Mesenchymal stem cell (in vitro differentiated cells and primary cell): ENCODE results near the gene HPS5.

ENCODE experiments used
- DNase-seq: peaks from one replicate; pipeline ENCODE4 v3.0.0-alpha.2; 2013
- H2AFZ ChIP-seq: one replicate; pipeline ENCODE4 v1.6.1; 2013; ENCODE audit warnings: low read depth, mild to moderate bottlenecking, control low read depth, inconsistent platforms, low read length, moderate library complexity
- H2AK5ac ChIP-seq: 2 replicates; pipeline ENCODE4 v1.6.1; 2013; ENCODE audit warnings: low read length, moderate library complexity, mild to moderate bottlenecking, inconsistent platforms; ENCODE audit not compliant: severe bottlenecking
- H2BK120ac ChIP-seq: one replicate; pipeline ENCODE4 v1.6.1; 2013; ENCODE audit warnings: low read depth, mild to moderate bottlenecking, inconsistent platforms, low read length, moderate library complexity
- H2BK12ac ChIP-seq, 2 experiments: one replicate each; pipeline ENCODE4 v1.6.1; 2013; ENCODE audit warnings: inconsistent platforms in 2 of 2, low read length in 2 of 2, mild to moderate bottlenecking in 2 of 2, moderate library complexity in 2 of 2, control low read depth in 1 of 2
- H2BK15ac ChIP-seq: one replicate; pipeline ENCODE4 v1.6.1; 2013; ENCODE audit warnings: mild to moderate bottlenecking, low read depth, inconsistent platforms; ENCODE audit not compliant: poor library complexity, severe bottlenecking
- H2BK5ac ChIP-seq: 2 replicates; pipeline ENCODE4 v1.6.1; 2013; ENCODE audit warnings: low read depth, mild to moderate bottlenecking, low read length, control low read depth, inconsistent platforms; ENCODE audit not compliant: poor library complexity, severe bottlenecking
- H3K14ac ChIP-seq, 2 experiments: one replicate each; pipeline ENCODE4 v1.6.1; 2013; ENCODE audit warnings: inconsistent platforms in 2 of 2, low read length in 2 of 2, control low read depth in 1 of 2, mild to moderate bottlenecking in 1 of 2, moderate library complexity in 1 of 2
- H3K18ac ChIP-seq, 2 experiments: one replicate each; pipeline ENCODE4 v1.6.1; 2013; ENCODE audit warnings: inconsistent platforms in 2 of 2, low read length in 2 of 2, control low read depth in 1 of 2, low read depth in 1 of 2, mild to moderate bottlenecking in 1 of 2
- H3K23ac ChIP-seq, 2 experiments: one replicate each; pipeline ENCODE4 v1.6.1; 2013; ENCODE audit warnings: inconsistent platforms in 2 of 2, low read length in 2 of 2, mild to moderate bottlenecking in 2 of 2, moderate library complexity in 2 of 2, control low read depth in 1 of 2
- H3K27ac ChIP-seq: 2 replicates; pipeline ENCODE4 v1.5.1; 2013; ENCODE audit warnings: mild to moderate bottlenecking, moderate library complexity, low read length, control low read depth, inconsistent platforms; ENCODE audit not compliant: poor library complexity, severe bottlenecking
- H3K27me3 ChIP-seq, 2 experiments: 2 replicates each; pipeline versions ENCODE4 v1.6.1 to v1.7.0; 2013; ENCODE audit warnings: low read length in 2 of 2, mild to moderate bottlenecking in 2 of 2, moderate library complexity in 2 of 2, control low read depth in 1 of 2, inconsistent platforms in 1 of 2; ENCODE audit not compliant: control insufficient read depth in 1 of 2, insufficient read depth in 1 of 2
- H3K36me3 ChIP-seq, 2 experiments: 2 replicates each; pipeline versions ENCODE4 v1.6.1 to v1.7.0; 2013; ENCODE audit warnings: low read length in 2 of 2, control low read depth in 1 of 2, inconsistent platforms in 1 of 2, low read depth in 1 of 2, mild to moderate bottlenecking in 1 of 2; ENCODE audit not compliant: insufficient read depth in 2 of 2, control insufficient read depth in 1 of 2
- H3K4ac ChIP-seq, 2 experiments: one replicate each; pipeline ENCODE4 v1.6.1; 2013; ENCODE audit warnings: inconsistent platforms in 2 of 2, low read length in 2 of 2, mild to moderate bottlenecking in 2 of 2, moderate library complexity in 2 of 2, control low read depth in 1 of 2, low read depth in 1 of 2
- H3K4me1 ChIP-seq: 2 replicates; pipeline ENCODE4 v1.6.1; 2013; ENCODE audit warnings: low read depth, low read length, control low read depth; ENCODE audit not compliant: control insufficient read depth, insufficient read depth
- H3K4me2 ChIP-seq: 2 replicates; pipeline ENCODE4 v1.6.1; 2013; ENCODE audit warnings: low read length, mild to moderate bottlenecking, inconsistent platforms; ENCODE audit not compliant: poor library complexity, severe bottlenecking
- H3K4me3 ChIP-seq, 2 experiments: 2 replicates each; pipeline versions ENCODE4 v1.5.1 to v1.7.0; 2013; ENCODE audit warnings: low read length in 2 of 2, mild to moderate bottlenecking in 2 of 2, control low read depth in 1 of 2, low read depth in 1 of 2; ENCODE audit not compliant: insufficient read depth in 1 of 2
- H3K79me1 ChIP-seq: replicated peaks from 2 replicates; pipeline ENCODE4 v1.6.1; 2013; ENCODE audit warnings: mild to moderate bottlenecking, control low read depth, low read length, inconsistent platforms; ENCODE audit not compliant: poor library complexity, severe bottlenecking
- H3K9ac ChIP-seq: 2 replicates; pipeline ENCODE4 v1.7.0; 2013; ENCODE audit warnings: mild to moderate bottlenecking, low read length, moderate library complexity
- H3K9me3 ChIP-seq: 2 replicates; pipeline ENCODE4 v1.7.0; 2013; ENCODE audit warnings: mild to moderate bottlenecking, low read length; ENCODE audit not compliant: control insufficient read depth
- H4K8ac ChIP-seq: one replicate; pipeline ENCODE4 v1.6.1; 2013; ENCODE audit warnings: inconsistent platforms, mild to moderate bottlenecking, low read length, moderate library complexity
- H4K91ac ChIP-seq: one replicate; pipeline ENCODE4 v1.6.1; 2013; ENCODE audit warnings: mild to moderate bottlenecking, low read length, inconsistent platforms
- WGBS: methylation state at CpG from one replicate; pipeline ENCODE4 v1.1.7; 2013; ENCODE audit warnings: mixed read lengths; 5-methylcytosine and 5-hydroxymethylcytosine counted together

HPS5 gene

GRCh38 chr11:18288911-18289310 lies 33.0 kb downstream of the HPS5 start:
- Histone ChIP-seq H3K14ac (no peak overlapping the region), H3K27me3 (no peaks in the 10 kb centered on the region), H2AFZ (no peak overlapping the region), H3K36me3 (peaks cover 25 to 90% of the 10 kb centered on the region in 2 experiments), H4K91ac (no peak overlapping the region), H3K27ac (no peak overlapping the region), H3K79me1 (peaks cover 3% of the 10 kb centered on the region), H2BK12ac (no peak overlapping the region), H3K4me2 (no peak overlapping the region), H3K4me3 (no peak overlapping the region), H3K23ac (no peak overlapping the region), H2BK5ac (no peak overlapping the region), H3K9me3 (no peaks in the 10 kb centered on the region), H3K4me1 (no peaks in the 10 kb centered on the region), H4K8ac (no peak overlapping the region), H3K9ac (no peak overlapping the region), H3K4ac (no peak overlapping the region), H3K18ac (no peak overlapping the region), H2BK120ac (no peak overlapping the region), H2AK5ac (no peak overlapping the region), H2BK15ac (no peak overlapping the region)
- DNase-seq: no peak
- WGBS: 100% methylated on average over 3 of the region's 4 CpGs

DNA sequence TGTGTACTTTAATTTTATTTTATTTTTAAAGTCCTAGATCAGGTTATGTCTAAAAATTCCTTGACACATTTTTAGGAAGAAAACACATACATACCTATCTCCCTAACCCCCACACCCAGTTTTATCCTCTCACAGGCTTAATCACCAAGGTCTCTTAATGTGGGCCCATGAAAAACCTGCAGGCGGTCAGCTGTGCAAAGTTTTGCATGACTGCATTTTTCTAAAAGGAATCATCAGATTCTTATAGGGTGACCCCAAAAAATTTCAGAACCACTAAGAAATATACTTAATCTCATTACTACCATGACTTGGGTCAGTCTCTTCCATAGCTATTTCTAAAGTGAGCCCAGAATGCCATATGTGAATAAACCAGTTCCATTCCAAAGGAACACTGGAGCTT lies 36.1 kb downstream of the HPS5 start:
- H3K4me3 ChIP-seq: no peak overlapping the region
- H3K4ac ChIP-seq: no peak overlapping the region
- H2BK5ac ChIP-seq: no peak overlapping the region
- peaks cover 1% of the 10 kb centered on the region for H3K79me1 ChIP-seq
- H3K23ac ChIP-seq: no peak overlapping the region
- H3K27me3 ChIP-seq: no peaks in the 10 kb centered on the region
- peaks cover 20 to 89% of the 10 kb centered on the region in 2 experiments for H3K36me3 ChIP-seq
- no peak overlapping the region for H2AFZ ChIP-seq
- no peak overlapping the region for H4K91ac ChIP-seq
- no peaks in the 10 kb centered on the region for H3K4me1 ChIP-seq
- no peaks in the 10 kb centered on the region for H3K9me3 ChIP-seq
- H3K18ac ChIP-seq: no peak overlapping the region
- H3K14ac ChIP-seq: no peak overlapping the region
- no peak overlapping the region for H3K4me2 ChIP-seq
- H2BK12ac ChIP-seq: no peak overlapping the region
- WGBS: 98% methylated on average over 1 of the region's 1 CpG
- no peak overlapping the region for H4K8ac ChIP-seq
- H3K9ac ChIP-seq: no peak overlapping the region
- no peak overlapping the region for H3K27ac ChIP-seq
- DNase-seq: no peak
- no peak overlapping the region for H2AK5ac ChIP-seq
- H2BK15ac ChIP-seq: no peak overlapping the region
- no peak overlapping the region for H2BK120ac ChIP-seq

- no peak overlapping the region for H2BK5ac ChIP-seq
- H3K4me3 ChIP-seq: no peak overlapping the region
- peaks cover 18 to 89% of the 10 kb centered on the region in 2 experiments for H3K36me3 ChIP-seq
- no peak overlapping the region for H2AK5ac ChIP-seq
- H3K4me2 ChIP-seq: no peak overlapping the region
- 69% methylated on average over 1 of the region's 2 CpGs for WGBS
- no peak overlapping the region for H2BK120ac ChIP-seq
- H2BK15ac ChIP-seq: no peak overlapping the region
- no peak overlapping the region for H3K23ac ChIP-seq
- no peak overlapping the region for H3K4ac ChIP-seq
- no peaks in the 10 kb centered on the region for H3K27me3 ChIP-seq
- H3K4me1 ChIP-seq: no peaks in the 10 kb centered on the region
- H3K9ac ChIP-seq: no peak overlapping the region
- H4K8ac ChIP-seq: no peak overlapping the region
- H3K79me1 ChIP-seq: peaks cover 1% of the 10 kb centered on the region
- H2BK12ac ChIP-seq: no peak overlapping the region
- no peak for DNase-seq
- H3K9me3 ChIP-seq: no peaks in the 10 kb centered on the region
- no peak overlapping the region for H3K14ac ChIP-seq
- no peak overlapping the region for H2AFZ ChIP-seq
- no peak overlapping the region for H3K27ac ChIP-seq
- H3K18ac ChIP-seq: no peak overlapping the region
- H4K91ac ChIP-seq: no peak overlapping the region
Measured at GRCh38 chr11:18282626-18283025, 39.3 kb downstream of the HPS5 start.

GRCh38 chr11:18280438-18281045 lies 41.4 kb downstream of the HPS5 start:
- Histone ChIP-seq H3K4me3 (no peak overlapping the region), H4K91ac (no peak overlapping the region), H3K27ac (no peak overlapping the region), H3K9ac (no peak overlapping the region), H3K79me1 (no peaks in the 10 kb centered on the region), H3K9me3 (no peaks in the 10 kb centered on the region), H2AFZ (no peak overlapping the region), H2AK5ac (no peak overlapping the region), H2BK120ac (no peak overlapping the region), H3K4me1 (no peaks in the 10 kb centered on the region), H3K23ac (no peak overlapping the region), H4K8ac (no peak overlapping the region), H2BK12ac (no peak overlapping the region), H3K36me3 (peaks cover 13 to 68% of the 10 kb centered on the region in 2 experiments), H2BK15ac (no peak overlapping the region), H3K14ac (no peak overlapping the region), H3K4ac (no peak overlapping the region), H3K4me2 (no peak overlapping the region), H2BK5ac (no peak overlapping the region), H3K18ac (no peak overlapping the region), H3K27me3 (no peaks in the 10 kb centered on the region)
- DNase-seq: no peak
- WGBS: 89% methylated on average over 2 of the region's 4 CpGs
